GM21381 (cell line): ENCODE data around the gene SPRY1.

ENCODE experiments used
- ATAC-seq: cut with Tn5 transposase; IDR thresholded peaks from one replicate; pipeline ENCODE4 v1.9.1; 2021; ENCODE audit warnings: mild to moderate bottlenecking, moderate library complexity; ENCODE audit not compliant: unreplicated experiment

Gene SPRY1

DNA sequence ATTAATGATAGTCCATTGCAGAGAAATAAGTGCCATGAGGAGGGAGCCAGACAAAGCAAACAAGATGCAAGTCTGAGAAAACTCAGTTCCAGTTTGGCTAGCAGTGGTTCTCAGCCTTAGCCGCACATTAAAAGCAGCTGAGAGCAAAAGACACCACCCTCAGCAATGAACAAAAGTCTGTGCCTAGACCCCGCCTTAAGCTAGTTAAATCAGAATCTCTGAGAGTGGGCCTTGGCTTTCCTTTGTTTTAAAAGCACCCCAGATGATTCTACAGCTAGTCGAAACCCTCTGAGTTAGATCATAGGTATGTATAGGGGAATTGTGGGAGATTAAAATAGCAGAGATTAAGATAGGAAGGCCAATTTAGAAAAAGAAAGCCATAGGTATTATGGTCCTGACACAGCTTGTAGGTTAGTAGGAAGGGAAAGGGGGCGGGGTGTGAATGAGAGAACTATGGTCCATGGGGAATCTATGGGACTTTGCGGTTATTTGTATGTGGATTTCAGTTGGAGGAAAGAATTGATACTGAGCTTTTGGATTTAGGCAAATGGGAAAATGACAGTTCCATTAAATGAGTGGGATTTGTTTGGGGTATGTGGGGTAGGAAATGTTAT lies 12.0 kb downstream of the SPRY1 start:
- no peak for ATAC-seq

DNA sequence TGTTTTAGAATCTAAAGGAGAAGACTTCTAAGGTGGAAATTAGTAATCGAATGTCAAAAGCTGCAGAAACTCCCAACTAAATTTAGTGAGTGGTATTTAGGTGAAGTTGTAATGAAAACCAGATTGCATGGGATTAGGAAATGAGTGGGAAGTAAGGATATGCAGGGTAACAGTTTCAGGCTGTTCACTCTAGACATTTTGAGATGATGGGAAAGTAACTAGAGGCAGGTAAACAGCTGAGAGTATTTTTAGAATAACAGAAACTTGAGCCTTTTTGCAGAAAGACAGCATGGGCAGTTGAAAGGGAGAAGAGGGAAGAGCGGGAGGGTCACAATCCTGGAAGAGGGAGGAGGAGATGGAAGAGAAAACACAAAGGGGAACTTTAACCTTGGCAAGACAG lies 12.7 kb downstream of the SPRY1 start:
- no peak for ATAC-seq

DNA sequence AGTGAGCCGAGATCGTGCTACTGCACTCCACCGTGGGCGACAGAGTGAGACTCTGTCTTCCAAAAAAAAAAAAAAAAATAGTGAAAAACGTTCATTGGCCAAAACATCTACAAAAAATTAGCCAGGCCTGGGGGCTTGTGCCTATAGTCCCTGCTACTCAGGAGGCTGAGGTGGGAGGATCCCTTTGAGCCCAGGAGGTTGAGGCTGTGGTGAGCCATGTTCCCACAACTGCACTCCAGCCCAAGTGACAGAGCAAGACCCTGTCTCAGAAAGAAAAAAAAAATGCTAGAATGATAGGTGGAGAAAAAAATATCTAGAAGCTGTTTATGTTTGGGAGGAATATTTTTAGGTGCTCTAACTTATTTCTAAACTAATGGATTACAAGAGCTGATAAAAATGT lies 14.9 kb downstream of the SPRY1 start:
- ATAC-seq = no peak

DNA sequence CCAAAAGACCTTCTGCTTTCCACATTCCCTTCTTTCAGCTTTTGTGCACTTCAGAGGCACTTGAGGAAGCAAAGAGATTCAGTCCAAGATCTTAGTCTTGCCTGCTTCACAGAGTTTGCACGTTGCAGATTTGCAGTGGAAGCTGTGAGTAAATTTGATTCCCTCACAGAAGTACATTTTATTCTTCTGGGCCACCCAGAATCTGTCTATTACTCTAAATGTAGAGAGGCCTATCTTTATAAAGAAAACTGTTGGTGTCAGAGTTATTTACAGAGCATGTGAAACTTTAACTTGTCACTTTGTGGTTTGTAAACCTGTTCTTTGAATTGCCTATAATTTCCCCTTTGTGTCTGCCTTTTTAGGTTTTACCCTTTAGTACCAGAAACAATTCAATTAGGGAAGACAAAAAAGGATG lies 15.5 kb downstream of the SPRY1 start:
- ATAC-seq = peak; percentile 74

DNA sequence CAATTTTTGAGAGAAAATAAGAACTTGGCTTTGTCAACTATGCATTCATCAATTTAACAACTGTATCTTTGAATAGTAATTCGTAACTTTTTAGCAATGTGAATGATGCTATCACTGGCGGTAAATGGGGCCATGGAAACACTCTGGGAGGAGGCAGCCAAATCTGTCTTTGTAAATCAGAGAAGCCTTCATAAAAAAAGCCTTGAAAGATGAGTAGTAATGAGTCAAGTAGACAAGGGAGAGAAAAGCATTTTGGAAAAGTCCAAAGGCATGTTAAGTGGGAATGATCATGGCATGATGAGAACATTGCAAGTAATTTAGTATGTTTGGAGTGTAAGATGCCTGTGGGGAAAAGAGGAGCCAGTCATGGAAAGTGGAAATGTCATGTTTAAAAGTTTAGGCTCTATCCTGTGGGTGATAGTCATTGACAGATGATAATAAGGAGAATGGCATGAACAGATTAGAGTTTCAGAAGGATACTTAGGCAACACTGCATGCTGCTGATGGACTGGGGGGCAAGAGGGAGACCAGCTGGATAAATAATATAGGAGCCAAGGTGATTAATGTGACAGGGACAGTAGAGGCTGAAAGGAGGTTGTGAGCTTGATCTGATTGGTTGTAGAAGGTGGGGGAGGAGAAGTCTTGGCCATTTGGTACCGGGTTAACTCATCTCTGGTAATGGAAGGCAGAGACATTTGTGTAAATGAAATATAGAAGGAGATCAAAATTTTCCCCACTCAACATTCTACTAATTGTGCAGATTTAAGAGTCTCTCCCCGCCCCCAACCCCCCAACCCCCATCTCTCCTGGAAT lies 16.3 kb downstream of the SPRY1 start:
- ATAC-seq = peak; percentile 2

GRCh38 chr4:123415576-123415975 lies 19.0 kb downstream of the SPRY1 start:
- ATAC-seq = no peak

DNA sequence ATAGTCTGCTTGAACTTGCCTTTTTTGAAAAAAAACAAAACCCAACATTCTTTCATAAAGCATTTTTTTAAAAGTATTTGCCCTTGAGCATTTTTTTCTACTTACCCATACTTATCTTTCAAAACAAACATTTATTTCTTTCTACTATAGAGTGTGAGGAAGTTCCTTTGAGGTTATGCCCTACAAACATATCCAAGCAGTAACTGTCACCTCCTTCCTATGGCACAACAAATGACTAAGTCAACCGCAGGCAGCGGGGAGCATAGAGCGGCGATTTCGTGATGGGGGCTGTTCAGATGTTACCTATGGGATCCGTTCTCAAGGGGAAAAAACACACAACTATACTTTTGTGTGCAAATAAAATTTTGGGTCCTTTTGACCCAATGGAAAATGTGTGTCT lies 19.4 kb downstream of the SPRY1 start:
- no peak for ATAC-seq

DNA sequence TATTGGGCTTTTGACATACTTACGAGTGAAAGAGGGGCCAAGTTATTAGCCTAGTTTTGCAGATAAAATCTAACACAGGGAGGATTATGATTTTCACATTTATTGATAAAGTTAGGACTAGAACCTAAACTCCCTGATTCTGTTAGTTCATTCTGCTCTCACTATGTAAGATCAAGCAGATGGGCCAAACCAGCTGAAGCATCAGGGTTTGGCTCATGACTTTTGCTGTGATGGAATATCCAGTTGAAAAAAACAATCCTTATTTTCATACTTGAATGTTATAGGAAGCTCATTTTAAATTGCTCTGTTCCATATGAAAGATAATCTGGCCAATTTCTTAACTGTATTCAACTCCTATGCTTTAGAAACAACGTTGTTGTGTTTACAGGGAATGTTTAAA lies 21.2 kb downstream of the SPRY1 start:
- ATAC-seq = no peak

- no peak for ATAC-seq
Measured at GRCh38 chr4:123418351-123418931, 21.8 kb downstream of the SPRY1 start.

DNA sequence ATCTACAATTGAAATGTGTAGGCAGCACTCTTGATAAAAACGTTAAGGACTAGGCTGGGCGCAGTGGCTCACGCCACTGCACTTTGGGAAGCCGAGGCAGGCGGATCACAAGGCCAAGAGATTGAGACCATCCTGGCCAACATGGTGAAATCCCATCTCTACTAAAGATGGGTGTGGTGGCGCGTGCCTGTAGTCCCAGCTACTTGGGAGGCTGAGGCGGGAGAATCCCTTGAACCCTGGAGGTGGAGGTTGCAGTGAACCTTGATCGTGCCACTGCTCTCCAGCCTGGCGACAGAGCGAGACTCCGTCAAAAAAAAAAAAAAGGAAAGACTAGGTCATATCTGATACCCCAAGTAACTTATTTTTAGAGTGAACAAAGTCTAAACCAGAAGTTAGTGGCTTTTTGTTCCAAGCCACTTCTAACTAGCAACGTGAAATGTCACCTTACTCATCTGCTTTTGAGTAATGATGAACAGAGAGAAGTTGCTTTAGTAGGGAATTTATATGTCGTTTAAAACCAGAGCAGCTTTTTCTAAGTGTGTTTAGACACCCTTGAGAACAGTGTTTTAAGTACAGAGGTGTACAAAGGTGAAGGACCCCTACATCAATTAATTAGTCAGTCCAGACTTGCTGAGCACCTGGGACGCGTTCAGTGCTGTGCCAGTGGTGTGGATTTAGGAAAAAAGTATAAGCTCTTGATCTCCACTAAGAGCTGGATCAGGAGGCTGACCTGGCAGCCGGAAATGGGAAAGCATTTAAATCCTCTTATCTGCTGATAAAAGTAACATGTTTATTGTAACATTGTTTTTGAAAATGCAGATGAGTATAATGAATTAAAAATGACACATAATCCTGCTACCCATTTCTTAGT lies 23.5 kb downstream of the SPRY1 start:
- no peak for ATAC-seq

DNA sequence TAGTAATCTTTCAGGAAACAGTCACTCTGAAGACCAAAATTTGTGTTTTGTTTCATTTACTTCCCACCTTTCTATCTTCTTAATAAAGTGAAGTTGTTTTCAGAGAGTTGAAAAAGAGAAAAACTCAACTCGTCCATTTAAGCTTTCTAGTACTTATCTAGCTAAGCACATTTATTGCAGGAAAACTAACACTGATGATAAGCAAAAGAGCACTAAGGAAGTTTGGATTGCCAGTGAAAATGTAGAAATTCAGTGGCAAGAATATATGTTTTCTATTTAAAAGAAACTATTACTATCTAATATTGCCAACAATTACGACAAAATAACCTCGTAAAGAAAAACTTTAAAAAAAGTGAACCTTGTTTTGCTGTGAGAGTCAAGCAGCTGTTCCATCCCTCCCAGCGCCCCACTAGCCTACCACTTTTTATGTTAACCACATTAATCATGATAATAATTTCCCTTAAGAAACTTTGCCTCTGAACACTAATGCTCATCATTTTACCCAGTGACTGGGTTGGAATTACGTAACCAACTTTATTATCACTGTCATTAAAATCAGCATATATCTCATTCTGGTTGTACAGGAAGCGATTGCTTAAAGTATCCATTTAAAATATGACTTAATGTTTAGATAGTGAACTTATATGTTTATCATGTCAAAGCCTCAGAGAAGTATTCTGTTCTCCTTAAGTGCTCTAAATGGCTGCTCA lies 24.8 kb downstream of the SPRY1 start:
- ATAC-seq = no peak

DNA sequence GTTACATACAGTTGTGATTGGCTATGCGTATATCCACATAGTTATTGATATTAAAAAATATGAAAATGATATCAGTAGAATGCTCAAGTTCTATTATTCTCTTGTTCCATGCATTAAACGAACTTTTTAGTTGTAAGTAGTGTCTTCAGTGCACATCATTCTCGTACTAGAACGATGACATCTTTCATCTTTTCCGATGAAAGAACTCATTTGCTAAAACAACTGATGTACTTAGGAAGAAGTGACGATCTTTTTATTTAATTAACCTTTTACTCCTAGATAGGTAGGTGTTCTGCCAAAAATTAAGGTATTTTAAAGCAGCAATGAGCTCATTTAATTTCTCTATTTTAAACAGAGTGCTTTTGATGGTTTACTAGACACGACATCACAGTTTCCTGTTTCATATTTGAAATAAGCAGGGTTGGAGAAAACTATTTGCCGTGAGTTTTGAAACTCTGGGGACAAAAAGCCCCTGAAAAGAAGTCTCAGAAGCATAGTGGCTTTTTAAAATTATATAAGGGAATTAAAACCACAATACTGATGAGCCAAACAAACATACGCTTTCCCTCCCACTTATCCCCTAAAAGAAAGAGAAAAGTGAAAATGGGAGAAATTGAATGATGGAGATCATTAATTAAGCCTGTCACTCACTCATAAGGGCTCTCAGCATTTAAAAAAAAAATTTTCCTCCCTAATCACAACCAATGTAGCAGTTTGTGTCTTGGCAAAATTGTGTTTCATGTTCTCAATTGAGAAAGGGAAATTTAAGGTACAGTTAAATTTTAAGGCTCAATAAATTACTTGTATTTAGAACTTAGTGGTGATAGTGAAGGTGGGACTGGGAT lies 25.6 kb downstream of the SPRY1 start:
- no peak for ATAC-seq

GRCh38 chr4:123423819-123424218 lies 27.2 kb downstream of the SPRY1 start:
- ATAC-seq = no peak

GRCh38 chr4:123427951-123428350 lies 31.4 kb downstream of the SPRY1 start:
- ATAC-seq = no peak

DNA sequence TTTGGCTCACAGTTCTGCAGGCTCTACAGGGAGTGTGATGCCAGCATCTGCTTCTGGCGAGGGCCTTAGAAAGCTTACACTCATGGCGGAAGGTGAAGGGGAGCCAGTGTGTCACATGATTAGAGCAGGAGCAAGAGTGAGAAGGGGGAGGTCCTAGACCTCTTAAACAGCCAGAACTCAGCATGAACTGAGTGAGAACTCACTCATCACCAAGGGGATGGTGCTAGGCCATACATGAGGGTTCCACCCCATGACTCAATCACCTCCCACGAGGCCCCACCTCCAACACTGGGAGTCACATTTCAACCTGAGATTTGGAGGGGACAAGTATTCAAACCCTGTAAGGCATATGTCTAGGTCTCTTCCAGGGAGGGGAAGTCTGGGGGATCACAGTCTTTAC lies 33.4 kb downstream of the SPRY1 start:
- no peak for ATAC-seq

- ATAC-seq = no peak
Measured at GRCh38 chr4:123430501-123430900, 33.9 kb downstream of the SPRY1 start.

DNA sequence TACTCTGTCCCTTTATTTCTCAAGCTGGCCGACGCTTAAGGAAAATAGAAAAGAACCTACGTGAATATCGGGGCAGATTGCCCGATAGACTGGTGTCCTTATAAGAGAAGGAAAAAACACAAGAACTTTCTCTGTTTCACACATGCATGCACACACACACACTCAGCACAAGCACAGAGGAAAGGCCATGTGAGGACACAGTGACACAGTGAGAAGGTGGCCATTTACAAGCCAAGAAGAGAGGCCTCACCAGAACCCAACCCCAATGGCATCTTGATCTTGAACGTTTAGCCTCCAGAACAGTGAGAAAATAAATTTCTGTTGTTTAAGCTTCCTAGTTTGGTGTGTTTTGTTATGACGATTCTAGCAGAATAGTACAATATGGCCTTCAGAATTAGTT lies 37.0 kb downstream of the SPRY1 start:
- ATAC-seq = no peak

GRCh38 chr4:123433976-123434375 lies 37.4 kb downstream of the SPRY1 start:
- no peak for ATAC-seq

GRCh38 chr4:123435246-123436113 lies 38.9 kb downstream of the SPRY1 start:
- ATAC-seq = no peak
